ENCODE measurements around the gene VARS2.

The VARS2 gene

DNA sequence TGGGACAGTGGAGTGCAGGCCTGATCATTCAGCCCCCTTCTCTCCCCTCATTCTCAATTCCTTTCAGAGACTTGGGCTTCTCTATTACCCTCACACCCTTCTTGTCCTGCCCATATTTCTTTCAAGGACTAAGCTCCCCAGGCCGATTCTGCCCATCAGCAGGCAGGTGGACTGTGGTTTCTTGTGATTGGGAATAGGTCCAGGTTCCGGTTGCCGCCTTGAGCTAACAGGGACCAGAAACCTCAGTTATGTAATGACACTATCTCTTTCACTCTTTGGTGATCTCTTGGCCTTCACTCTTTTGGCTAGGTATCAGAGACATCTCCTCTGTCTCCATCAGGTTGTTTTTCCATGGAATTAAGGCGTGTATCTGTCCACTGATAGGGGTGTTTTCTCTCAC lies 33.2 kb downstream of the VARS2 start:
- H3K4me3 ChIP-seq (ENCODE audit: low read depth, low read length) = no peak overlapping the region
- TF ChIP-seq, protein P1, sequence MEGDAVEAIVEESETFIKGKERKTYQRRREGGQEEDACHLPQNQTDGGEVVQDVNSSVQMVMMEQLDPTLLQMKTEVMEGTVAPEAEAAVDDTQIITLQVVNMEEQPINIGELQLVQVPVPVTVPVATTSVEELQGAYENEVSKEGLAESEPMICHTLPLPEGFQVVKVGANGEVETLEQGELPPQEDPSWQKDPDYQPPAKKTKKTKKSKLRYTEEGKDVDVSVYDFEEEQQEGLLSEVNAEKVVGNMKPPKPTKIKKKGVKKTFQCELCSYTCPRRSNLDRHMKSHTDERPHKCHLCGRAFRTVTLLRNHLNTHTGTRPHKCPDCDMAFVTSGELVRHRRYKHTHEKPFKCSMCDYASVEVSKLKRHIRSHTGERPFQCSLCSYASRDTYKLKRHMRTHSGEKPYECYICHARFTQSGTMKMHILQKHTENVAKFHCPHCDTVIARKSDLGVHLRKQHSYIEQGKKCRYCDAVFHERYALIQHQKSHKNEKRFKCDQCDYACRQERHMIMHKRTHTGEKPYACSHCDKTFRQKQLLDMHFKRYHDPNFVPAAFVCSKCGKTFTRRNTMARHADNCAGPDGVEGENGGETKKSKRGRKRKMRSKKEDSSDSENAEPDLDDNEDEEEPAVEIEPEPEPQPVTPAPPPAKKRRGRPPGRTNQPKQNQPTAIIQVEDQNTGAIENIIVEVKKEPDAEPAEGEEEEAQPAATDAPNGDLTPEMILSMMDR (IDR thresholded peaks at IDR 0.05; ENCODE audit: low read depth, low read length) = no peak
- no peak for DNase-seq (ENCODE audit: low read depth, low spot score)
- in situ Hi-C loops (cut with HindIII; ENCODE audit: low sequenced_read_pairs) = no loop called here

DNA sequence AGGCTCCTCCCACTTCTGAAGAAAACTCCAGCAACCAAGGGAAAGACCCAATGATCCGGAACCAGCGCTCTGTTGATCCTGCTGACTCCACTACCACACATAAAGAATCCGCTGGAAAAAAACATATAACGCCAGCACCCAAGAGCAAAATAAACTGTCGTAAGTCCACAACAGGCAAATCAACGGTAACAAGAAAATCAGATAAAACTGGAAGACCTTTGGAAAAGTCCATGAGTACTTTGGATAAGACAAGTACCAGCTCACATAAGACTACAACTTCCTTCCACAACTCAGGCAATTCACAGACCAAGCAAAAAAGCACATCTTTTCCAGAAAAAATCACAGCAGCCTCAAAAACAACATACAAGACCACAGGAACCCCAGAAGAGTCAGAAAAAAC lies 34.8 kb downstream of the VARS2 start:
- no peak for DNase-seq (ENCODE audit: low read depth, low spot score)
- TF ChIP-seq, protein P1 (IDR thresholded peaks at IDR 0.05; ENCODE audit: low read depth, low read length) = no peak
- in situ Hi-C loops (cut with HindIII; ENCODE audit: low sequenced_read_pairs) = no loop called here
- no peak overlapping the region for H3K4me3 ChIP-seq (ENCODE audit: low read depth, low read length)

DNA sequence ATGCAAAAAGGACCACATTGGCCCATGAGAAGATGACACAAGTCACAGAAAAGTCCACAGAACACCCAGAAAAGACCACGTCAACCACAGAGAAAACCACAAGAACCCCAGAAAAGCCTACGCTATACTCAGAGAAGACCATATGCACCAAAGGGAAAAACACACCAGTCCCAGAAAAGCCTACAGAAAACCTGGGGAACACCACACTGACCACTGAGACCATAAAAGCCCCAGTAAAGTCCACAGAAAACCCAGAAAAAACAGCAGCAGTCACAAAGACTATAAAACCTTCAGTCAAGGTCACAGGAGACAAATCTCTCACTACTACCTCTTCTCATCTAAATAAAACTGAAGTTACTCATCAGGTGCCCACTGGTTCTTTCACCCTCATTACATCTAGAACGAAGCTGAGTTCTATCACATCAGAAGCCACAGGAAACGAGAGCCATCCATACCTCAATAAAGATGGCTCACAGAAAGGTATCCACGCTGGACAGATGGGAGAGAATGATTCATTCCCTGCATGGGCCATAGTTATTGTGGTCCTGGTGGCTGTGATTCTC lies 38.0 kb downstream of the VARS2 start:
- in situ Hi-C loops (cut with HindIII; ENCODE audit: low sequenced_read_pairs) = no loop called here
- DNase-seq (ENCODE audit: low read depth, low spot score) = no peak
- TF ChIP-seq, protein P1 (IDR thresholded peaks at IDR 0.05; ENCODE audit: low read depth, low read length) = no peak
- no peak overlapping the region for H3K4me3 ChIP-seq (ENCODE audit: low read depth, low read length)

DNA sequence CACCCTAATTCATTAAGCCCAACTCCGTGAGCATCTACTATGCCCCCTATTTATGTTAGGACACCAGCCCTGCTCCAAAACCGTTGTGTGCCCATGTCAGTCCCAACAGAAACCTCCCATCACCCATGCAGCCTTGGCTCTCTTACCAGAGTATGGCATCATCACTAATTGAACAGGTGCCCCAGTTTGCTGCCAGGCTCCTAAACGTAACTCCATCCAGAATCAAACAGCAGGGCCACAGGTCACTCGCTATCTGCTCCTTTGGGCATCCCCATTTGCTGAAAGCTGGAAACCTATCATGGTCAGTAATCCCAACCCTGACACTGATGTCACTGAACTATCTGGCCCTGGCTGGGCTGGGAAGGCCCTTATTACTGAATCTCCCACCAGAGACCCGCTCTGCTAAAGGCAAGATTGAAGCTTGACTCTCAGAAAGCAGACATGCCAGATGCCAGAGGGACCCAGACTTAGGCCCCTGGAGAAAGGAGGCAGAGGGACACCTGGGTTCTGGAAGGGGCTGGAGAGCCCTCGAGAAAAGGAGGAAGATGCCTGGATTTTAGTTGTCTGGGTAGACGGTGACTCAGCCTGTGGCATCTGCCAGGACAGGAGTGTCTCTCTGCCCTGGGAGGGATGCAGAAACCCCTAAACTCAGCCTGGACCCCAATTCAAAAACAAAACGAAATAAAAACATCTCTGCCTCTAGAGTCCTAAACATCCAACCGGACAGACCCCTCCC lies 40.8 kb downstream of the VARS2 start:
- peak overlapping the region; percentile 17 for H3K4me3 ChIP-seq (ENCODE audit: low read depth, low read length)
- TF ChIP-seq, protein P1 (IDR thresholded peaks at IDR 0.05; ENCODE audit: low read depth, low read length) = no peak
- in situ Hi-C loops (cut with HindIII; ENCODE audit: low sequenced_read_pairs) = no loop called here
- no peak for DNase-seq (ENCODE audit: low read depth, low spot score)

DNA sequence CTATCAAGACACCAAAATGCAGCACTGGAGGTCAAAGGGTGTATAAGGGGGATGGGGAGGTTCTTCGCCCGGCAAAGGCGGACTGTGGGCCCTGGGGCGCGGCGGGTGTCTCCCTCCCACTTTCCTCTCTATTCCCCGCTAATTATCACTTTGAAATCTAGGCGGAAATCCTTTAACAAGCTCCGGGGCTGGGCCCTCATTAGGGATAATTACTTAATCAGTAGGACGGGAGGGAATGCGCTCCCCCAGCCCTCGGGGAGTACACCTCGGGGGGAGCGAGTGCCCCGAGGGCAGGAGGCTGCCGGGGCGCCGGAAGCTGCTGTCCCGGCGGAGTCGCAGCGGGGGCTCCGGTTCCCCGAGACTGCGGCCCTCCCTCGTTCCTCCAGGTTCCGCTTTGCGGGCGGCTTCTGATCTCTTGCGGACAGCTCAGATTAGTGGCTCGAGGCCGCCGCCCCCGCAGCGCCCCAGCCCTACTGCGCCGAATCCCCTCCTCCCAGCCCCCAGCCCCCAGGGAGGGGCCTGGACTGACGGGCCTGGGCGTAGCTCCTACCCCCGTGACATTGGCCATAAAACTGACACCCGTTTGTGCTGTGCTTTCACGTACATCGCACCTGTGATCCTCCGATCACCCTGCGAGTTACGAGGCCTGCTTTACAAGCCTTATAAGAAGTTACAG lies 41.5 kb downstream of the VARS2 start:
- DNase-seq (ENCODE audit: low read depth, low spot score) = peak; percentile 12
- in situ Hi-C loops (cut with HindIII; ENCODE audit: low sequenced_read_pairs) = no loop called here
- H3K4me3 ChIP-seq (ENCODE audit: low read depth, low read length) = peak overlapping the region; percentile 17
- TF ChIP-seq, protein P1 (IDR thresholded peaks at IDR 0.05; ENCODE audit: low read depth, low read length) = no peak

DNA sequence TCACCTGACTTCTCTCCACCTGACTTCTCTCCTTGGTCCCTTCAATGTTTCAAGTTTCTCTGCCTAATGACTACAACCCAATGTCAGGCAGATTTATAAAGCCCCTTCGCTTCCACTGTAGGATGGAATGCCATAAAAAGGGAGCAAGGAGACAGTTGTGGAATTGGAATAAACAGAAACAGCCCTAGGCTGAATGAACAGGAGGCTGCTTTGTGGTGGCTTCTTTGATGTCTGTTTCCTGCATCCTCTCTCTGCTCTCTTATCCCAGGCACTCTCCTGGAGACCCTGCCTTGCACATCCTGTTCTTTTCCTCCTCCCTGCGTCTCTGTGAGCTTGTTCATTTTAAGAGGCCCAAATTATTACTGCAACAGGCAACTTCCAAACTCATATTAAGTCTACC lies 43.7 kb downstream of the VARS2 start:
- in situ Hi-C loops (cut with HindIII; ENCODE audit: low sequenced_read_pairs) = no loop called here
- TF ChIP-seq, protein P1 (IDR thresholded peaks at IDR 0.05; ENCODE audit: low read depth, low read length) = no peak
- DNase-seq (ENCODE audit: low read depth, low spot score) = no peak
- H3K4me3 ChIP-seq (ENCODE audit: low read depth, low read length) = no peak overlapping the region

Measured in astrocyte of the spinal cord (primary cell).